ENCODE results near the gene BSN.
"Not testable (repeated sequence)": the region's sequence is repeated elsewhere in the genome, so short reads cannot be mapped to it uniquely, and the experiment has no call there.

The BSN gene

GRCh38 chr3:49534581-49535441 is 19.5 kb upstream of the BSN start:
- DNase-seq (ENCODE audit: low spot score): no peak

- DNase-seq (ENCODE audit: low spot score): no peak
Observed at GRCh38 chr3:49535971-49536874, 18.1 kb upstream of the BSN start.

GRCh38 chr3:49536875-49537533 is 17.3 kb upstream of the BSN start:
- no peak for DNase-seq (ENCODE audit: low spot score)

- DNase-seq (ENCODE audit: low spot score): peak; percentile 96
Observed at GRCh38 chr3:49539659-49540560, 14.4 kb upstream of the BSN start.

GRCh38 chr3:49552087-49552486 is 2.2 kb upstream of the BSN start:
- DNase-seq (ENCODE audit: low spot score): no peak

GRCh38 chr3:49553324-49553691 is 969 bp upstream of the BSN start:
- DNase-seq (ENCODE audit: low spot score): no peak

GRCh38 chr3:49554633-49555265 is 472 bp downstream of the BSN start:
- DNase-seq (ENCODE audit: low spot score): no peak

- no peak for DNase-seq (ENCODE audit: low spot score)
Observed at GRCh38 chr3:49556500-49557275, 2.4 kb downstream of the BSN start.

GRCh38 chr3:49563040-49563578 is 8.8 kb downstream of the BSN start:
- no peak for DNase-seq (ENCODE audit: low spot score)

- no peak for DNase-seq (ENCODE audit: low spot score)
Observed at GRCh38 chr3:49563766-49564165, 9.5 kb downstream of the BSN start.

GRCh38 chr3:49566312-49566711 is 12.0 kb downstream of the BSN start:
- DNase-seq (ENCODE audit: low spot score): no peak

- no peak for DNase-seq (ENCODE audit: low spot score)
Observed at GRCh38 chr3:49567406-49567805, 13.1 kb downstream of the BSN start.

- no peak for DNase-seq (ENCODE audit: low spot score)
Observed at GRCh38 chr3:49568965-49569364, 14.7 kb downstream of the BSN start.

- DNase-seq (ENCODE audit: low spot score): no peak
Observed at GRCh38 chr3:49570028-49570654, 15.9 kb downstream of the BSN start.

- no peak for DNase-seq (ENCODE audit: low spot score)
Observed at GRCh38 chr3:49582177-49582576, 27.9 kb downstream of the BSN start.

GRCh38 chr3:49585261-49585755 is 31.0 kb downstream of the BSN start:
- not testable (repeated sequence) for DNase-seq (ENCODE audit: low spot score)

GRCh38 chr3:49591615-49592014 is 37.3 kb downstream of the BSN start:
- DNase-seq (ENCODE audit: low spot score): no peak

GRCh38 chr3:49593041-49593440 is 38.8 kb downstream of the BSN start:
- DNase-seq (ENCODE audit: low spot score): no peak

- no peak for DNase-seq (ENCODE audit: low spot score)
Observed at GRCh38 chr3:49600781-49601180, 46.5 kb downstream of the BSN start.
